ENCODE measurements around the gene STIM2. TPM values are rescaled to one million over a fixed set of nuclear protein-coding genes. Genes with fewer than 3 reads are reported as not detected.

STIM2 gene
- total RNA-seq, 1 donor from 2014 or later = 35.5 TPM

- no peaks in the 10 kb centered on the region for H3K36me3 Mint-ChIP-seq (ENCODE audit: low read depth)
These were observed 190.1 kb downstream of the STIM2 start for GRCh38 chr4:27050731-27051130.

GRCh38 chr4:27055221-27055760, 194.7 kb downstream of the STIM2 start:
- intact Hi-C loops (cut with micrococcal nuclease) = no loop called here
- Mint-ChIP-seq H3K9me3 (no peaks in the 10 kb centered on the region), H3K36me3 (ENCODE audit: low read depth) (no peaks in the 10 kb centered on the region), H3K4me3 (ENCODE audit: low read depth) (no peak overlapping the region), H3K4me1 (ENCODE audit: low read depth) (no peaks in the 10 kb centered on the region), H3K27ac (no peak overlapping the region), H3K27me3 (ENCODE audit: low read depth) (peaks cover 10% of the 10 kb centered on the region)
- no peak for DNase-seq (ENCODE audit: low spot score)

More at GRCh38 chr4:27050731-27051130, 190.1 kb downstream of the STIM2 start:
- Mint-ChIP-seq H3K4me1 (ENCODE audit: low read depth) (peaks cover 3% of the 10 kb centered on the region), H3K27me3 (ENCODE audit: low read depth) (peaks cover 37% of the 10 kb centered on the region), H3K9me3 (no peaks in the 10 kb centered on the region), H3K4me3 (ENCODE audit: low read depth) (no peak overlapping the region), H3K27ac (no peak overlapping the region)
- intact Hi-C loops (cut with micrococcal nuclease) = no loop called here
- no peak for DNase-seq (ENCODE audit: low spot score)

- Mint-ChIP-seq H3K36me3 (ENCODE audit: low read depth) (no peaks in the 10 kb centered on the region), H3K9me3 (no peaks in the 10 kb centered on the region), H3K27ac (no peak overlapping the region), H3K4me3 (ENCODE audit: low read depth) (no peak overlapping the region), H3K4me1 (ENCODE audit: low read depth) (no peaks in the 10 kb centered on the region), H3K27me3 (ENCODE audit: low read depth) (peaks cover 6% of the 10 kb centered on the region)
- no peak for DNase-seq (ENCODE audit: low spot score)
- intact Hi-C loops (cut with micrococcal nuclease) = no loop called here
These were observed 195.6 kb downstream of the STIM2 start for GRCh38 chr4:27056281-27056680.

DNA sequence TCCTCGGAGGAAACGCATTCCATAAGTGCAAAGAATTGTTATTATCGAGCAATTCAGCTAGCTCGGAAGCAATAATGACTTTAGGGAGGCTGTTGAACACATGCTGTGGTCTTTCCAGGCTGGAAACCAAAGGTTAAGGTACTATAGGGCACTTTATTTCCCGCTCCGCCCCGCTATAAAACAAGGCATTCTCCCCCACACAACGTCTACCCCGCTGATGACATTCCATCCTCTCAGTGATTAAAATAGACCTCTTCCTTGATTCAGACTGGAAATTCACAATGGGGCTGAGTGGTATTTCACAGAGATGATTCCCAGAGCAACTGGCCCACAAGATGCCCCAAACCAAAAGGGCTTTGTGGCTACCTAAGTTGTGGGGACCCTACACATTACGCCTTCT, 196.4 kb downstream of the STIM2 start:
- Mint-ChIP-seq H3K9me3 (no peaks in the 10 kb centered on the region), H3K4me1 (ENCODE audit: low read depth) (no peaks in the 10 kb centered on the region), H3K27ac (no peak overlapping the region), H3K27me3 (ENCODE audit: low read depth) (peaks cover 6% of the 10 kb centered on the region), H3K36me3 (ENCODE audit: low read depth) (no peaks in the 10 kb centered on the region), H3K4me3 (ENCODE audit: low read depth) (no peak overlapping the region)
- DNase-seq (ENCODE audit: low spot score) = no peak
- intact Hi-C loops (cut with micrococcal nuclease) = no loop called here

- intact Hi-C loops (cut with micrococcal nuclease) = no loop called here
- Mint-ChIP-seq H3K9me3 (no peaks in the 10 kb centered on the region), H3K27ac (no peak overlapping the region), H3K4me3 (ENCODE audit: low read depth) (no peak overlapping the region), H3K4me1 (ENCODE audit: low read depth) (no peaks in the 10 kb centered on the region), H3K27me3 (ENCODE audit: low read depth) (peaks cover 6% of the 10 kb centered on the region), H3K36me3 (ENCODE audit: low read depth) (no peaks in the 10 kb centered on the region)
- DNase-seq (ENCODE audit: low spot score) = no peak
These were observed 197.0 kb downstream of the STIM2 start for GRCh38 chr4:27057662-27058061.

DNA sequence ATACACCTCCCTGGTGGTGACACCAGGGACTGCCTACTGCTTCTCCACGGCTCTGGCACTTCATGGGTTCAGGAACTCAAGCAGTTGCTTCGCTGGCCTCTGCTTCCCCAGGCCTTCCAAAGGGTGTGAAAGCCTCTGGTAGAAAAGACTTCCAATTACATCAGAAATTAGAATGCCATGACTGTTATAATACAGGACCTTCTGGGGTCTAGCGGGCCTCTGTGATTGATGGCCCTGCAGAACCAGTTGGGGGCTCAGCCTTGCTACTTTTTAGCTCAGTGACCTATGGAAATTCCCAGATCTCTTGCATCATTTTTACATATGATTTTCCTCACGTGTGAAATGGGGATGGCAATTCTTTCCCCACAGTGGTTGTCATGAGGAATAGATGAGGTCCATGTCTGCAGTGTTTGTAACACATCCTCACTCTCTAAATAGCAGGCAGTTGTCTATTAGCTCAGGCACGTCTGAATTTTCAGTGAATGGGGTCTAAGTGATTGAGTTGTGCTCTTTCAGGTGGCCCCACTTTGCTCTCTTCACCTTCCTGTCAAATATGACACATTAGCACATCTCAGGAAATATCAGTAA, 198.3 kb downstream of the STIM2 start:
- Mint-ChIP-seq H3K4me1 (ENCODE audit: low read depth) (no peaks in the 10 kb centered on the region), H3K9me3 (no peaks in the 10 kb centered on the region), H3K4me3 (ENCODE audit: low read depth) (no peak overlapping the region), H3K27ac (no peak overlapping the region), H3K27me3 (ENCODE audit: low read depth) (no peaks in the 10 kb centered on the region), H3K36me3 (ENCODE audit: low read depth) (no peaks in the 10 kb centered on the region)
- no peak for DNase-seq (ENCODE audit: low spot score)
- intact Hi-C loops (cut with micrococcal nuclease) = no loop called here

DNA sequence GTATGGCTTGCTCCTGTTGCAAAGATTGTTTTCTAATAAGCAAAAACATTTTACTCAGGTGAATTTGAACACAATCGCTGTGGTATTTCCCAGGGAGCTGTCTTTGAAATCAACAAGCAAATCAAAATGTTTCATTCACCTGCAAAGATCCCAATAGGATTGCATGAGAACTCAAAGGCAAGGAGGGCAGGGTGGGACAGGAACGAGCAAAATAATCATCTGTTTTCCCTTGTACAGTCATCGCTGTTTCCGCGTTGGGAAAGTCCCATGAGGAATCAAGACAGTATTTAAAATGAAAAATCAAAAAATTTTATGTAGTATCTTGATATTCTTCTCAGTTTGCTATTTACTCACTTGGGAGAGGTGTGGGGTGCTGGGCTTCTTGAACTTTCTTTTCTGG, 198.8 kb downstream of the STIM2 start:
- Mint-ChIP-seq H3K27ac (no peak overlapping the region), H3K4me3 (ENCODE audit: low read depth) (no peak overlapping the region), H3K9me3 (no peaks in the 10 kb centered on the region), H3K27me3 (ENCODE audit: low read depth) (no peaks in the 10 kb centered on the region), H3K36me3 (ENCODE audit: low read depth) (no peaks in the 10 kb centered on the region), H3K4me1 (ENCODE audit: low read depth) (no peaks in the 10 kb centered on the region)
- intact Hi-C loops (cut with micrococcal nuclease) = no loop called here
- no peak for DNase-seq (ENCODE audit: low spot score)

GRCh38 chr4:27062256-27062655, 201.6 kb downstream of the STIM2 start:
- no peak overlapping the region for H3K4me3 Mint-ChIP-seq (ENCODE audit: low read depth)
- intact Hi-C loops (cut with micrococcal nuclease) = no loop called here
- no peaks in the 10 kb centered on the region for H3K27me3 Mint-ChIP-seq (ENCODE audit: low read depth)
- H3K27ac Mint-ChIP-seq = no peak overlapping the region
- DNase-seq (ENCODE audit: low spot score) = no peak
- H3K9me3 Mint-ChIP-seq = no peaks in the 10 kb centered on the region
- H3K4me1 Mint-ChIP-seq (ENCODE audit: low read depth) = no peaks in the 10 kb centered on the region
- H3K36me3 Mint-ChIP-seq (ENCODE audit: low read depth) = no peaks in the 10 kb centered on the region

DNA sequence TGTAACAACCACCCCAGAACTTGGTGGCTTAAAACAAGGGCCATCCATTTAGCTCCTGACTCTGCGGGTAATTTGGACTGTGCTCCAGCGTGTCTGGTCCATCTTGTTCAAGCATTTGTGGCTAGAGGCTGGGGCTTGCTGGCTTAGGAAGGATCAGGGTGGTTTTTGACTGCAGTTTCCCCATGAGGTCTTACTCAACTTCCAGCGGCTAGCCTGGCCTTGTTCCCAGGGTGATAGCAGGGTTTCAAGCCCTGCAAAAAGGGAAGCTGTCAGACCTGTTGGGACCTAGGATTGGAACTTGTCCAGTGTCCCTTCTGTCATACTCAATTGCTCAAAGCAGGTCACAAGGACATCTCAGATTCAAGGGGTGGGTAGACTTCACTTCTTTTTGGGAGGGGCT, 205.9 kb downstream of the STIM2 start:
- DNase-seq (ENCODE audit: low spot score) = no peak
- Mint-ChIP-seq H3K9me3 (no peaks in the 10 kb centered on the region), H3K27me3 (ENCODE audit: low read depth) (no peaks in the 10 kb centered on the region), H3K36me3 (ENCODE audit: low read depth) (no peaks in the 10 kb centered on the region), H3K4me3 (ENCODE audit: low read depth) (no peak overlapping the region), H3K4me1 (ENCODE audit: low read depth) (no peaks in the 10 kb centered on the region), H3K27ac (no peak overlapping the region)
- intact Hi-C loops (cut with micrococcal nuclease) = no loop called here

DNA sequence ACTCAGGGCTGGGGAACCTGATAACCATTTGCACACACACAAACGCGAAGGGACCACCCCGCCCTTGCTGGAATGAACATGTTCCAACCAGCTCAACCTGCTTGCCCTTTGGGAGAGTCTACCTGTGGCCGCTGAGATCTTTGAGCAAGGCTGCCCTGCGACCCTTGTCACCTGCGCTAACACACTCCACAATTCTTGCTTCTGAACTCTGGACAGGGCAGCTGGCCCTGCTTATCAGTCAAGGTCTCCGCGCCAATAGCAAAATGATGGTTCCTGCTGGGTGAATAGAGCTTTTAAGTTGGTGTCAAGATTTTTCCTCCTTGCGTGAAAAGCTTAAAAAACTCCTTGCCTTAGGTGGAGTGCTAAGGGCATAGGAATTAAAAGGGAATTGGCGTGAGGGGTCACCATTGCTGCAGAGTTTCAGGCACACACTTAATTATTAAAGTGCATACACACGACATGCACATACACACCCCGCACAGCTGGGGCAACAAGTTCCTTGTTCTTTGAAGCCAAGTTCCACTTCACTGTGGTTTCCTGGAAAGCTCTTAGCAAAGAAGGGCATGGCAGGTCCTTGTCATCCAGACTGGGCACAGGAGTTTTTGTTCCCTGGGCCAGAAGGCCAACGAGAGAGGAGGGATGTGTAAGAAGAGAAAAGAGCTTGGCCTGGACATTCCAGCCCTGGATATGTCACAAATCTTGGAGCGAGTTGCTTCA, 207.7 kb downstream of the STIM2 start:
- DNase-seq (ENCODE audit: low spot score) = no peak
- intact Hi-C loops (cut with micrococcal nuclease) = no loop called here
- no peaks in the 10 kb centered on the region for H3K4me1 Mint-ChIP-seq (ENCODE audit: low read depth)
- no peaks in the 10 kb centered on the region for H3K36me3 Mint-ChIP-seq (ENCODE audit: low read depth)
- no peak overlapping the region for H3K4me3 Mint-ChIP-seq (ENCODE audit: low read depth)
- no peaks in the 10 kb centered on the region for H3K9me3 Mint-ChIP-seq
- H3K27me3 Mint-ChIP-seq (ENCODE audit: low read depth) = no peaks in the 10 kb centered on the region
- no peak overlapping the region for H3K27ac Mint-ChIP-seq

Data from activated T-helper 2 cell treated with anti-CD3 and anti-CD28 coated beads, Interferon-gamma antibody, Interleukin-2, Interleukin-4, amounts not matched to agents 10 μg/mL and 5 μg/mL and 100 μg/mL, durations not matched to agents 14 hours and 24 hours and 36 hours (primary cell).